HG03565 (cell line): ENCODE results near the gene PLEKHN1.
"Not testable (repeated sequence)": the region's sequence is repeated elsewhere in the genome, so short reads cannot be mapped to it uniquely, and the experiment has no call there.

ENCODE experiments used
- ATAC-seq: cut with Tn5 transposase; IDR thresholded peaks from one replicate; pipeline ENCODE4 v1.9.1; 2021; ENCODE audit warnings: mild to moderate bottlenecking, moderate library complexity; ENCODE audit not compliant: unreplicated experiment

Gene PLEKHN1

GRCh38 chr1:1005774-1006304 lies 39.6 kb downstream of the PLEKHN1 start:
- ATAC-seq, result no peak

GRCh38 chr1:1006305-1007159 lies 40.2 kb downstream of the PLEKHN1 start:
- ATAC-seq, result no peak

- ATAC-seq, result not testable (repeated sequence)
Observed at GRCh38 chr1:1010131-1010530, 43.8 kb downstream of the PLEKHN1 start.

- no peak for ATAC-seq
Observed at GRCh38 chr1:1011396-1011949, 45.2 kb downstream of the PLEKHN1 start.

- not testable (repeated sequence) for ATAC-seq
Observed at GRCh38 chr1:1012736-1013104, 46.4 kb downstream of the PLEKHN1 start.

GRCh38 chr1:1013105-1013921 lies 47.0 kb downstream of the PLEKHN1 start, which contains the start of gene ISG15:
Gene ISG15, plus strand, starts transcription at chr1:1013497. Its CDS starts 77 bp downstream, at chr1:1013574.
- ATAC-seq, result peak; percentile 69

- ATAC-seq, result no peak
Observed at GRCh38 chr1:1013922-1014648, 47.8 kb downstream of the PLEKHN1 start.

GRCh38 chr1:1014799-1015681 lies 48.8 kb downstream of the PLEKHN1 start:
- no peak for ATAC-seq

GRCh38 chr1:1017397-1018320 lies 51.4 kb downstream of the PLEKHN1 start:
- not testable (repeated sequence) for ATAC-seq

- not testable (repeated sequence) for ATAC-seq
Observed at GRCh38 chr1:1018321-1018685, 52.0 kb downstream of the PLEKHN1 start.

- peak; percentile 67 for ATAC-seq
Observed at GRCh38 chr1:1019122-1019999, 53.1 kb downstream of the PLEKHN1 start.

GRCh38 chr1:1020000-1020404 lies 53.7 kb downstream of the PLEKHN1 start, which contains the start of gene AGRN:
Gene AGRN, plus strand, starts transcription at chr1:1020120. Its CDS starts 53 bp downstream, at chr1:1020173.
- ATAC-seq, result peak; percentile 18

GRCh38 chr1:1020415-1021009 lies 54.2 kb downstream of the PLEKHN1 start:
- peak; percentile 6 for ATAC-seq

- ATAC-seq, result no peak
Observed at GRCh38 chr1:1021010-1021919, 55.0 kb downstream of the PLEKHN1 start.

- ATAC-seq, result no peak
Observed at GRCh38 chr1:1021920-1022259, 55.6 kb downstream of the PLEKHN1 start.
